CD8-positive, alpha-beta memory T cell (primary cell): ENCODE results near the gene SYCP2. TPM values are rescaled to one million over a fixed set of nuclear protein-coding genes. Genes with fewer than 3 reads are reported as not detected.

ENCODE experiments used
- CTCF ChIA-PET: fragments of 350-600 bp; sonication (Branson Sonifier 250); formaldehyde crosslinking; loops from one replicate; lab custom pipeline; 2021; ENCODE audit warnings: antibody characterized with exemption; lab: Charles Lee
- POLR2A ChIA-PET: fragments of 350-600 bp; sonication (Branson Sonifier 250); formaldehyde crosslinking; loops from one replicate; lab custom pipeline; 2021; ENCODE audit warnings: antibody characterized with exemption; lab: Charles Lee
- DNase-seq, 5 donors: peaks; one replicate each; pipeline versions ENCODE4 v3.0.0 to v3.0.0-alpha.2; 2020 to 2022; ENCODE audit warnings: mixed read lengths in 1 of 5
- H3K27ac ChIP-seq: one replicate; pipeline ENCODE4 v1.7.0; 2013; ENCODE audit warnings: low read depth, mild to moderate bottlenecking, low read length, moderate library complexity
- H3K27me3 ChIP-seq: 2 replicates; pipeline ENCODE4 v1.7.0; 2013; ENCODE audit warnings: low read length, mild to moderate bottlenecking; ENCODE audit not compliant: insufficient read depth, poor library complexity, severe bottlenecking
- H3K36me3 ChIP-seq: 2 replicates; pipeline ENCODE4 v1.7.0; 2013; ENCODE audit warnings: mild to moderate bottlenecking, low read length, moderate library complexity; ENCODE audit not compliant: insufficient read depth
- H3K4me1 ChIP-seq: 2 replicates; pipeline ENCODE4 v1.7.0; 2013; ENCODE audit warnings: mild to moderate bottlenecking, low read length, moderate library complexity; ENCODE audit not compliant: insufficient read depth
- H3K4me3 ChIP-seq: 2 replicates; pipeline ENCODE4 v1.7.0; 2013; ENCODE audit warnings: mild to moderate bottlenecking, low read length
- H3K9me3 ChIP-seq: 2 replicates; pipeline ENCODE4 v1.7.0; 2013; ENCODE audit warnings: mild to moderate bottlenecking, low read length
- H3K27ac Mint-ChIP-seq, 8 donors: one replicate each; pipeline ENCODE4 v1.8.0; 2020 to 2021; ENCODE audit warnings: mixed read lengths in 8 of 8, mild to moderate bottlenecking in 6 of 8, inconsistent platforms in 3 of 8, moderate library complexity in 3 of 8
- H3K27me3 Mint-ChIP-seq, 2 donors: one replicate each; pipeline ENCODE4 v1.8.0; 2020 to 2021; ENCODE audit warnings: mixed read lengths in 2 of 2, mild to moderate bottlenecking in 1 of 2, moderate library complexity in 1 of 2
- H3K36me3 Mint-ChIP-seq, 3 donors: one replicate each; pipeline ENCODE4 v1.8.0; 2020 to 2021; ENCODE audit warnings: mixed read lengths in 3 of 3, inconsistent platforms in 1 of 3, mild to moderate bottlenecking in 1 of 3
- H3K4me1 Mint-ChIP-seq, 3 donors: one replicate each; pipeline ENCODE4 v1.8.0; 2020 to 2021; ENCODE audit warnings: mixed read lengths in 3 of 3, inconsistent platforms in 1 of 3, mild to moderate bottlenecking in 1 of 3
- H3K4me3 Mint-ChIP-seq, 7 donors: one replicate each; pipeline ENCODE4 v1.8.0; 2020 to 2021; ENCODE audit warnings: mixed read lengths in 7 of 7, mild to moderate bottlenecking in 6 of 7, moderate library complexity in 4 of 7, inconsistent platforms in 2 of 7
- H3K9me3 Mint-ChIP-seq, 5 donors: one replicate each; pipeline ENCODE4 v1.8.0; 2020 to 2022; ENCODE audit warnings: mixed read lengths in 5 of 5, mild to moderate bottlenecking in 3 of 5, moderate library complexity in 2 of 5, inconsistent platforms in 1 of 5
- polyA plus RNA-seq: library from polyadenylated mRNA; unstranded; fragments of 300-500 nt; fragmentation: Illumina TruSeq; gene quantifications from one replicate; pipeline ENCODE4 v1.2.3, GENCODE V29; 2021
- total RNA-seq, 2 experiments: library from RNA; stranded (reverse); gene quantifications; one replicate each; pipeline ENCODE4 v1.2.3, GENCODE V29; 2021

The SYCP2 gene
- total and polyA plus RNA-seq, 3 experiments from 2014 or later: 2.3 to 3.8 (median 3.4) TPM

DNA sequence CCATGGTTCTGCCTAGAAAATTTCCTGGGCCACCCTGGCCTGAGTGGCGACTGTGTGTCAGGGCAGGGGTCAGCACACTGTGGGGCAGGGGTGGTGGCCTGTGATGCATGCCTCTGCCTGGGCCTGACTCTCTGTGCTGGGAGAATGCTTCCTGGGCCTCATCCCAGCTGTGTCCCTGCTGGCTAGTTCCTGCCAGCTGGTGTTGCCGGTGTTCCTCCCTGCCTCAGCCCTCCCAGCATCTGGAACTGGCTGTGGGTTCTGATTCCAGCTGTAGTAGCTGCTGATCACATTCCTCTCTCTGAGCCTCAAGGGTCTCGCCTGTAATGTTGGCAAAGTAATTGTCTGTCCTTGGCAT is 101.5 kb downstream of the SYCP2 start:
- Mint-ChIP-seq H3K4me3 (no peak overlapping the region), H3K9me3 (no peaks in the 10 kb centered on the region), H3K27me3 (peaks cover 12 to 28% of the 10 kb centered on the region in 2 donors), H3K4me1 (no peaks in the 10 kb centered on the region), H3K36me3 (no peaks in the 10 kb centered on the region), H3K27ac (no peak overlapping the region)
- Histone ChIP-seq H3K36me3 (no peaks in the 10 kb centered on the region), H3K4me1 (no peaks in the 10 kb centered on the region), H3K27me3 (no peaks in the 10 kb centered on the region), H3K9me3 (no peaks in the 10 kb centered on the region), H3K4me3 (no peak overlapping the region), H3K27ac (no peak overlapping the region)
- no peak for DNase-seq
- ChIA-PET CTCF (no interaction called here), POLR2A (no interaction called here)

DNA sequence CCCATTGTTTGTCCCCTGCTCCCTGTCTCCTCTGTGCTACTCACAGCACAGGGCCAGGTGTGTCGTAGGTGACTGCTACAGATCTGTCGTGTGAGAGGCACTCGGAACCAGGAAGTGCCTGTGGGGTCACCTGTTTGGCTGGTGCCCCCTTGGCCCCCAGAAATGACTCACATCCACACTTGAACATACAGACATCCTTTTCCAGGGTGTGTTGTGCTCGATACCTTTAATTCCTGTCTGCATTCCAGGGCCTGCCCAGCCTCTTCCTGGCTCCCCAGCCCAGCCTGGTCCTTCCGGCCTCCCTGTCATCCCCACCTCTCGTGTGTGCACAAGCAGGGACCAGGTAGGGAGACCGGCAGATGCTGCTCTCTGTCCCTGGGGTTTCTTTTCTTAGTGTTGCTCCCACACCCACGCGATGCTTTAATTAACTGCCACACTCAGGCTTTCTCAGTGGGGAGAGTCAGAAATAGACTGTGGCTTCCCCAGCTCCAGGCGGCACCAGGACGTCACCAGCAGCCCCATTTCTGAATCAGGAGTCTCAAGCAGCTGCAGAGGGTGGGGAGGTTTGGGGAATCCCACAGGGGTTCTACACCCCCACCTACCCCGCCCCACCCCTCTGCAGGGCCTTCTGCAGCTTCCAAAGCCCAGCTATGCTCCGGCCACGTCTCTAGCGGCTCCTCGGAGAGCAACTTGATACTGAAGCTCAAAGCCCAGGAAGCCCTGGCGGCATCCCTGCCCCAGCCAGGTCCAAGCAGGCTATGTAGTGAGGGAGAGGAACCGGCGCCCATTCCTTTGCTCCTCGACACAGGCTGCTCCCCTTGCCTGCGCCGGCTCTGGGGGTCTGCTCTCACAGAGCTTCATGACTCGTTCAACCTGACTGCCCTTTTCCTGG is 102.2 kb downstream of the SYCP2 start:
- Histone ChIP-seq H3K9me3 (no peaks in the 10 kb centered on the region), H3K4me3 (no peak overlapping the region), H3K4me1 (no peaks in the 10 kb centered on the region), H3K27me3 (no peaks in the 10 kb centered on the region), H3K36me3 (no peaks in the 10 kb centered on the region), H3K27ac (no peak overlapping the region)
- ChIA-PET POLR2A (no interaction called here), CTCF (no interaction called here)
- DNase-seq: no peak
- Mint-ChIP-seq H3K4me1 (no peaks in the 10 kb centered on the region), H3K4me3 (no peak overlapping the region), H3K27me3 (peaks cover 11 to 27% of the 10 kb centered on the region in 2 donors), H3K27ac (no peak overlapping the region), H3K36me3 (no peaks in the 10 kb centered on the region), H3K9me3 (no peaks in the 10 kb centered on the region)

DNA sequence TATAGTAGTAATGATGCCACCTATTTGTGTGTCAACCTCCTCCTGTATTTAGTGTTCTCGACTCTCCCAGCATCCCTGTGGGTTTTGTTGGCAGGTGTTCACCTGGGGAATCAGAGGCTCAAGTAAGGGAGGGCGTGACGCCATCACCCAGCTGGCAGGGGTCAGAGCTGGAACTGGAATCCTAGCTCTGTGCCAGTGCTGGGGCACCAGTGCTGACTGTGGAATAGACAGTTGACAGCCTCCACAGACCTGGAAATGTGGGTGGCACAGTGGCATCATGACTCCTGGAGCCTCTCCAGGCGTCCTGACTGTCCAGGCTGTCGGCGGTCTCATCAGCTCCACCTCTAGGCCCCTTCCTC is 102.8 kb downstream of the SYCP2 start:
- Mint-ChIP-seq H3K4me3 (no peak overlapping the region), H3K27ac (no peak overlapping the region), H3K9me3 (no peaks in the 10 kb centered on the region), H3K27me3 (peaks cover 11 to 21% of the 10 kb centered on the region in 2 donors), H3K36me3 (no peaks in the 10 kb centered on the region), H3K4me1 (no peaks in the 10 kb centered on the region)
- H3K9me3 ChIP-seq: no peaks in the 10 kb centered on the region
- no peak overlapping the region for H3K27ac ChIP-seq
- ChIA-PET POLR2A (no interaction called here), CTCF (no interaction called here)
- no peaks in the 10 kb centered on the region for H3K36me3 ChIP-seq
- H3K4me1 ChIP-seq: no peaks in the 10 kb centered on the region
- H3K4me3 ChIP-seq: no peak overlapping the region
- no peaks in the 10 kb centered on the region for H3K27me3 ChIP-seq
- no peak for DNase-seq

DNA sequence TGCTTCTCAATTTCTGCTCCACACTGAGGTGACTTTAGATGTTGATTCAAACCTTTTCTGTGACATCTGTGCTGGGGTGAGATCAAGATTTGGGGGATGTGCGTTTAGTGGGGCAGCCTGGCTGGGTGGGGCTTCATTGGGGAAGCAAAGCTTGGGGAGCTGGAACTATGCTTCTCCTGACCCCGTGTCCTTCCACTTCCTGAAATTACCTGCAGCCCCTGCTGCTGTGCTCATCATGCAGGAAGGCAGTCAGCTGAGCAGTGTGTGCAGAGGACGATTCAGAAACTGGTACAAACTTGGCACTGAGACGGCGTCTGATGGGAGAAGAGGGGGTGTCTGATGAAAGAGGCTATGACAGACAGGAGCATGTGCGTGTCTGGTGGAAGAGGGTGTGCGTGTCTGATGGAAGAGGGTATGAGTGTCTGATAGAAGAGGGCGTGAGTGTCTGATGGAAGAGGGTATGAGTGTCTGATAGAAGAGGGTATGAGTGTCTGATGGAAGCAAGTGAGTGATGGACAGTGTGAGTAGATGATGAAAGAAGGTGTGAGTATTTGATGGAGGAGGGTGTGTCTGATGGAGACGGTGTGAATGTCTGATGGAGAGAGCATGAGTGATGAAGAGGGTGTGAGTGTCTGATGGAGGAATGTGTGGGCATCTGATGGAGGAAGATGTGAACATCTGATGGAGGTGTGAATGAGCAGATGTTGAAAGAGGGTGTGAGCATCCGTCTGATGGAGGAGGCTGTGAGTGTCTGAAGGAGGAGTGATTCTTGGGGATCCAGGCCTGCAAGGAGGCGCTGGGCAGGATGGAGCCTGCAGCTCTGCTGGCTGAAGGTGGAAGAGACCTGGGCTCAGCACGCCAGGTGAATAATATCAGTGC is 103.4 kb downstream of the SYCP2 start:
- CTCF ChIA-PET: no interaction called here

DNA sequence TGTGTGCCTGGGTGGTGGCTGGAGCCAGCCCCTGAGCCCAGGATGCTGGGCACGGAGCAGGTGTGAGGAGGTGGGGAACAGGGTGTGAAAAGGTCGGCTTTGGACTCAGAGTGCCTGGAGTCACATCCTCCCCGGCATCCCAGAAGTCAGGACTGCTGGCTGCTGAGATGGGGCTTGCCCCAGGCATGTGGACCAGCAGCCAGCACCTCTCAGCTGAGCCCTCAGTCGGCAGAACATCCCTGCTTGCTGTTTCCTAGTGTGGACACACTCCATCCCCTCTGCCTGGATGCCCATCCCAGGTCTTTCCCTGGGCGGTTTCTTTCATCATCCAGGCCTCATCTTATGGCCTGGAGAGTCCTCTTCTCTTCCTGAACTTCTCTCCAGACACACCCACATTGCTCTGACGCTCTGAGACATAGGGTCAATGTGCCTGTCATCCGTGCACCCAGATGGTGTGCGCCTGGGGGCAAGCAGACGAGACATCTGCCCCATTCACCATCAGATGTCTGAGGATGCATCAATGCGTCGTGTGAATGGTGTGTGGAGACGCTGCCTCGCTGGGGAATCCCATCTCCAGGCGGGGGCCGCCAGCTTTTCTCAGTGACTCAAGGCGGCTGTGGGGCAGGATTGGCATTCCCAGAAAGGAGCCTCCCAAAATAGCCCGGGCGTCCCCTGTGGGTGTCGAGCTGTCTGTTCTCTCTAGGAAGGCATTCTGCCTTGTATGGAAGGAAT is 104.2 kb downstream of the SYCP2 start:
- Mint-ChIP-seq H3K27me3 (peaks cover 11 to 14% of the 10 kb centered on the region in 2 donors), H3K4me3 (no peak overlapping the region), H3K27ac (no peak overlapping the region), H3K4me1 (no peaks in the 10 kb centered on the region), H3K9me3 (no peaks in the 10 kb centered on the region), H3K36me3 (no peaks in the 10 kb centered on the region)
- Histone ChIP-seq H3K27ac (no peak overlapping the region), H3K36me3 (no peaks in the 10 kb centered on the region), H3K9me3 (no peaks in the 10 kb centered on the region), H3K4me1 (no peaks in the 10 kb centered on the region), H3K27me3 (no peaks in the 10 kb centered on the region), H3K4me3 (no peak overlapping the region)
- no peak for DNase-seq
- ChIA-PET POLR2A (no interaction called here), CTCF (no interaction called here)

More for the DNA sequence above, 103.4 kb downstream of the SYCP2 start:
- Mint-ChIP-seq H3K4me3 (no peak overlapping the region), H3K9me3 (no peaks in the 10 kb centered on the region), H3K27ac (no peak overlapping the region), H3K4me1 (no peaks in the 10 kb centered on the region), H3K36me3 (no peaks in the 10 kb centered on the region), H3K27me3 (peaks cover 11 to 19% of the 10 kb centered on the region in 2 donors)
- POLR2A ChIA-PET: no interaction called here
- no peak for DNase-seq
- no peaks in the 10 kb centered on the region for H3K27me3 ChIP-seq
- H3K9me3 ChIP-seq: no peaks in the 10 kb centered on the region
- no peak overlapping the region for H3K27ac ChIP-seq
- no peaks in the 10 kb centered on the region for H3K4me1 ChIP-seq
- H3K4me3 ChIP-seq: no peak overlapping the region
- no peaks in the 10 kb centered on the region for H3K36me3 ChIP-seq

DNA sequence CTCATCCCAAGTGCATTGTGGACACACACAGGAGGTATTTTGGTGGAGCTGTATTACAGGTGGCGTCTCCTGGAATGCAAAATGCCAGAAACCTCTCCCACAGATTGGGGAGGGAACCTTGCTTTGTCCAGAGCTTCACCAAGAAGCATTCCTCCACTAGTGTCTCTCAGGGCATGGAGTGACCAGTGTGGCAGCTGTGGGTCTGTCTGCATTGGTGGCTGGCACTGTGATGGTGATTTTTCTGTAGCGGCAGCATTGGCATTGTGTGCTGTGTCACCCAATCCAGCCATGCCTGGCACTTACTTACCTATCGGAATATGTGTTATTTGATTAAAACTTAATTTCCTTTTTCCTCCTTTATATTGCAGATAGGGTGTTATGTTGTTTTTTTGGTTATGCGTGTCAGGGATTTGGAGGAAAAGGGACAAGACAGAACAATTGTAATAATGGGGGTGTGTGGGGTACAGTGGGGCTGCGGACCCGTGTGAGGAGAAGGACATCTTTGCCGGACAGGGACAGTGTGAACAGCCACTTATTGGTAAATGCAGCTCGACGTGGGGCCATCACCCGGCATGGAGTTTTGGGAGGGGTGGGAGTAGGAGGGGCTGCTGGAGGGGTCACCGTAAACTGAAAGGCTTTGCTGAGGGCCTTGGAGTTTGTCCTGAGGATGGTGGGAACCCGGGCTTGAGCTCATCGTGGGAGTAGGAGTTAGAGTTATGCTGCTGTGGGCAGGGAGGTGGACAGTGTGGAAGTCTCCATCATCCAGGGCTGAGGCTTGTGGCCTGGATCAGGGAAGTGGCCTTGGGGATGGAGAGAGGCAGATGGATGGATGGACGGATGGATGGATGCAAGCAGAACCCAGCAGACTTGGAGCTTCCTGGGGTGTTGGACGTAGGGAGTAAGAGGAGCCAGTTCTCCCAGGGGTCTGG is 105.0 kb downstream of the SYCP2 start:
- H3K9me3 Mint-ChIP-seq: no peaks in the 10 kb centered on the region
- POLR2A ChIA-PET: no interaction called here

DNA sequence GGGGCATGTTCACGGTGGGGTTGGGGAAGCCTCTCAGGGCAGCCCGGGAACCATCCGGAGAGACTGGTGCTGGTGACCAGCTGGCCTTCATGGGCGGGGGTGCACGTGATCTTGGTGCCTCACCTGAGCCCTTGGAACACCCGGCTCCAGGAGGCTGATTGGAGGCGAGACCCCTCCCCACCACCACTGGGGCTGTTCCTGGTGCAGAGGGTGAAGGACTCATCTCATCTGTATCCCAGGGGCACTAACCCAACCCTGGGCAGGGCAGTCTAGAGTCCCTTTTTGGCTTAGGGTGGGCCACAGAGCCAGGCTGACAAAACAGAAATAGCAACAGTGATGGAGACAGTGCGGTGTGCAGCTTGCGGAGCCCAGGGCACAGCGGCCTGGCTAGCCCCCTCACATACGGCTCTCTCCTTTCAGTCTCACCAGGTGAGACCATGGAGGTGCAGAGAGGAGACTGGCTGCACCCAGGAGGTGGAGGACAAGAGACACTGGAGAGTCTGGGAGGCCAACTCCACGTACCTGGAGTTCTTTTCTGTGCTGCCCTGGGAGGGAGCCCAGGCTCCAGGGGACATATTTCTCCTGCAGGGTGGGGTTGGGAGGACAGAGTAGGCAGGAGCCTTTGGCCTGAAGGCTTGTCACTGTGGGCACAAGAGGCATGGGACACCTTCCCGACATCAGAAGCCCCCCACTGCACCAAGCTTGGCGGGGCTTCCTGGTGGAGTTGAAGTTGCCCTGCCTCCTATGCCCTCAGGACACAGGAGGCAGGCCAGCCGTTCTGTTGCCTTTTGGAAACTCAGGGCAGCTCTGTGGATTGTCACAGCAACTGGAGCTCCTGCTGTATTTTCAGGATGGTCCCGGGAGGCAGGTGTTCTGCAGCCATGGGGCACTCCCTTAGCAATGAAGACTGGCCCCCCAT is 106.0 kb downstream of the SYCP2 start:
- H3K9me3 Mint-ChIP-seq: no peaks in the 10 kb centered on the region
- CTCF ChIA-PET: no interaction called here
- Histone ChIP-seq H3K36me3 (no peaks in the 10 kb centered on the region), H3K9me3 (no peaks in the 10 kb centered on the region), H3K4me1 (no peaks in the 10 kb centered on the region), H3K27me3 (no peaks in the 10 kb centered on the region), H3K27ac (no peak overlapping the region), H3K4me3 (no peak overlapping the region)
- no peak for DNase-seq
- H3K27me3 Mint-ChIP-seq: peaks cover 9 to 13% of the 10 kb centered on the region in 2 donors
- peak overlapping the region in 1 of 8 donors; percentile 62 for H3K27ac Mint-ChIP-seq
- POLR2A ChIA-PET: no interaction called here
- H3K4me3 Mint-ChIP-seq: no peak overlapping the region
- H3K4me1 Mint-ChIP-seq: no peaks in the 10 kb centered on the region
- H3K36me3 Mint-ChIP-seq: no peaks in the 10 kb centered on the region

More for the DNA sequence above, 105.0 kb downstream of the SYCP2 start:
- no peak for DNase-seq
- Histone ChIP-seq H3K27ac (no peak overlapping the region), H3K9me3 (no peaks in the 10 kb centered on the region), H3K4me3 (no peak overlapping the region), H3K4me1 (no peaks in the 10 kb centered on the region), H3K36me3 (no peaks in the 10 kb centered on the region), H3K27me3 (no peaks in the 10 kb centered on the region)
- no peak overlapping the region for H3K4me3 Mint-ChIP-seq
- H3K27ac Mint-ChIP-seq: no peak overlapping the region
- no peaks in the 10 kb centered on the region for H3K36me3 Mint-ChIP-seq
- peaks cover 11 to 13% of the 10 kb centered on the region in 2 donors for H3K27me3 Mint-ChIP-seq
- no peaks in the 10 kb centered on the region for H3K4me1 Mint-ChIP-seq
- CTCF ChIA-PET: no interaction called here
